H9 (cell line): ENCODE results near the gene CEP68. TPM values are rescaled to one million over a fixed set of nuclear protein-coding genes. Genes with fewer than 3 reads are reported as not detected.

Experiments used
- DNase-seq: peaks from one replicate; pipeline ENCODE4 v3.0.0-alpha.2; 2017
- H2AFZ ChIP-seq: one replicate; pipeline ENCODE4 v1.6.1; 2013; ENCODE audit warnings: mild to moderate bottlenecking, low read length, control low read depth, moderate library complexity
- H2AK5ac ChIP-seq: 2 replicates; pipeline ENCODE4 v1.6.1; 2013; ENCODE audit warnings: low read length, control low read depth, mixed read lengths; ENCODE audit not compliant: insufficient read length
- H2BK120ac ChIP-seq: one replicate; pipeline ENCODE4 v1.6.1; 2013; ENCODE audit warnings: low read depth, mild to moderate bottlenecking, low read length, control low read depth, inconsistent platforms; ENCODE audit not compliant: poor library complexity, severe bottlenecking
- H2BK12ac ChIP-seq: 2 replicates; pipeline ENCODE4 v1.6.1; 2013; ENCODE audit warnings: low read length, control low read depth, mixed read lengths, low read depth; ENCODE audit not compliant: insufficient read length
- H2BK15ac ChIP-seq: 2 replicates; pipeline ENCODE4 v1.6.1; 2013; ENCODE audit warnings: low read depth, low read length, control low read depth
- H2BK20ac ChIP-seq: one replicate; pipeline ENCODE4 v1.6.1; 2013; ENCODE audit warnings: low read depth, mild to moderate bottlenecking, low read length, control low read depth, inconsistent platforms; ENCODE audit not compliant: poor library complexity, severe bottlenecking
- H2BK5ac ChIP-seq: 2 replicates; pipeline ENCODE4 v1.6.1; 2013; ENCODE audit warnings: low read length, control low read depth, mixed read lengths; ENCODE audit not compliant: insufficient read length
- H3K14ac ChIP-seq: 2 replicates; pipeline ENCODE4 v1.6.1; 2013; ENCODE audit warnings: low read length, control low read depth; ENCODE audit not compliant: insufficient read depth
- H3K18ac ChIP-seq: 2 replicates; pipeline ENCODE4 v1.6.1; 2013; ENCODE audit warnings: low read depth, mild to moderate bottlenecking, mixed read lengths, low read length, control low read depth; ENCODE audit not compliant: insufficient read length
- H3K23ac ChIP-seq: 2 replicates; pipeline ENCODE4 v1.6.1; 2013; ENCODE audit warnings: low read length, control low read depth, mixed read lengths, low read depth; ENCODE audit not compliant: insufficient read length
- H3K23me2 ChIP-seq: 2 replicates; pipeline ENCODE4 v1.6.1; 2013; ENCODE audit warnings: low read depth, mild to moderate bottlenecking, mixed read lengths, low read length, control low read depth; ENCODE audit not compliant: insufficient read length, poor library complexity, severe bottlenecking
- H3K27ac ChIP-seq: 2 replicates; pipeline ENCODE4 v1.5.1; 2013; ENCODE audit warnings: low read length, control low read depth, mixed read lengths, low read depth; ENCODE audit not compliant: insufficient read length
- H3K27me3 ChIP-seq: 2 replicates; pipeline ENCODE4 v1.6.1; 2013; ENCODE audit warnings: low read length, control low read depth, inconsistent platforms; ENCODE audit not compliant: insufficient read depth
- H3K4ac ChIP-seq: 2 replicates; pipeline ENCODE4 v1.6.1; 2013; ENCODE audit warnings: low read depth, mild to moderate bottlenecking, control low read depth, inconsistent platforms, low read length, moderate library complexity
- H3K4me1 ChIP-seq: 2 replicates; pipeline ENCODE4 v1.6.1; 2013; ENCODE audit warnings: low read length, control low read depth, inconsistent platforms; ENCODE audit not compliant: insufficient read depth
- H3K4me2 ChIP-seq: 2 replicates; pipeline ENCODE4 v1.6.1; 2013; ENCODE audit warnings: low read length, control low read depth, mixed read lengths; ENCODE audit not compliant: insufficient read length, insufficient read depth
- H3K56ac ChIP-seq: 2 replicates; pipeline ENCODE4 v1.6.1; 2013; ENCODE audit warnings: low read depth, mild to moderate bottlenecking, mixed read lengths, low read length, control low read depth; ENCODE audit not compliant: insufficient read length
- H3K79me1 ChIP-seq: 2 replicates; pipeline ENCODE4 v1.6.1; 2013; ENCODE audit warnings: low read depth, mild to moderate bottlenecking, moderate library complexity, low read length, control low read depth, inconsistent platforms; ENCODE audit not compliant: insufficient read depth, poor library complexity, severe bottlenecking
- H3K79me2 ChIP-seq: 2 replicates; pipeline ENCODE4 v1.6.1; 2013; ENCODE audit warnings: low read length, control low read depth, inconsistent platforms; ENCODE audit not compliant: insufficient read depth
- H3K9ac ChIP-seq: 2 replicates; pipeline ENCODE4 v1.6.1; 2013; ENCODE audit warnings: low read length, control low read depth, mixed read lengths; ENCODE audit not compliant: insufficient read length; ENCODE audit errors: extremely low read depth
- H3K9me3 ChIP-seq: one replicate; pipeline ENCODE4 v1.6.1; 2013; ENCODE audit warnings: low read depth, low read length, inconsistent platforms; ENCODE audit not compliant: control insufficient read depth
- H3T11ph ChIP-seq: one replicate; pipeline ENCODE4 v1.6.1; 2013; ENCODE audit warnings: mild to moderate bottlenecking, low read length, control low read depth, inconsistent platforms
- H4K20me1 ChIP-seq: one replicate; pipeline ENCODE4 v1.6.1; 2013; ENCODE audit not compliant: control insufficient read depth, insufficient read length, insufficient read depth
- H4K5ac ChIP-seq: 2 replicates; pipeline ENCODE4 v1.6.1; 2013; ENCODE audit warnings: low read depth, mild to moderate bottlenecking, mixed read lengths, low read length, control low read depth; ENCODE audit not compliant: insufficient read length
- H4K8ac ChIP-seq: replicated peaks from 2 replicates; pipeline ENCODE4 v1.6.1; 2013; ENCODE audit warnings: low read length, control low read depth, mixed read lengths, low read depth; ENCODE audit not compliant: insufficient read length
- H4K91ac ChIP-seq: 2 replicates; pipeline ENCODE4 v1.6.1; 2013; ENCODE audit warnings: low read depth, mild to moderate bottlenecking, moderate library complexity, mixed read lengths, low read length, control low read depth; ENCODE audit not compliant: insufficient read length
- H3K27ac Mint-ChIP-seq, 3 experiments: 2 replicates in 2 of 3; 3 replicates in 1 of 3; pipeline ENCODE4 v1.8.0; 2020 to 2021; ENCODE audit warnings: mixed read lengths in 3 of 3, mild to moderate bottlenecking in 1 of 3, moderate library complexity in 1 of 3
- H3K27me3 Mint-ChIP-seq: 2 replicates; pipeline ENCODE4 v1.8.0; 2021; ENCODE audit warnings: low read depth, mild to moderate bottlenecking, moderate library complexity, mixed read lengths
- H3K36me3 Mint-ChIP-seq, 3 experiments: 2 replicates in 2 of 3; 3 replicates in 1 of 3; pipeline ENCODE4 v1.8.0; 2020 to 2021; ENCODE audit warnings: low read depth in 3 of 3, mixed read lengths in 3 of 3; ENCODE audit not compliant: insufficient read depth in 1 of 3
- H3K4me1 Mint-ChIP-seq, 2 experiments: 2 replicates each; pipeline ENCODE4 v1.8.0; 2020; ENCODE audit warnings: mixed read lengths in 2 of 2
- H3K4me3 Mint-ChIP-seq, 2 experiments: 2 replicates in 1 of 2; 3 replicates in 1 of 2; pipeline ENCODE4 v1.8.0; 2020 to 2021; ENCODE audit warnings: mild to moderate bottlenecking in 2 of 2, mixed read lengths in 2 of 2, moderate library complexity in 1 of 2
- H3K9me3 Mint-ChIP-seq, 2 experiments: 2 replicates in 1 of 2; 3 replicates in 1 of 2; pipeline ENCODE4 v1.8.0; 2020; ENCODE audit warnings: mild to moderate bottlenecking in 2 of 2, mixed read lengths in 2 of 2, moderate library complexity in 1 of 2
- WGBS: extraction: QIAGEN DNeasy Blood & Tissue Kit; methylation state at CpG from one replicate; pipeline ENCODE4 v1.1.7; 2013; ENCODE audit warnings: missing lambda C conversion rate, low lambda C conversion rate, mixed read lengths; ENCODE audit not compliant: insufficient read length; ENCODE audit errors: extremely low coverage; 5-methylcytosine and 5-hydroxymethylcytosine counted together
- total RNA-seq: library from RNA; stranded (reverse); gene quantifications from 2 replicates; pipeline ENCODE4 v1.2.1, GENCODE V29; 2021
- TF ChIP-seq, protein P1 (sequence below): fragments of 200-600 bp; sonication (generic); conservative IDR thresholded peaks from 3 replicates; pipeline ENCODE4 v1.8.0; 2021; ENCODE audit warnings: antibody characterized with exemption, mild to moderate bottlenecking

CEP68 gene
- total RNA-seq, 1 experiment from 2014 or later = 20.2 TPM

- Histone ChIP-seq H2BK15ac (no peak overlapping the region), H2BK12ac (no peak overlapping the region), H3T11ph (no peak overlapping the region), H3K4me1 (peaks cover 5% of the 10 kb centered on the region; the same call in 1 of the 2 replicates), H3K4me2 (no peak overlapping the region), H3K14ac (no peak overlapping the region), H4K91ac (no peak overlapping the region), H3K23me2 (no peaks in the 10 kb centered on the region), H3K23ac (no peak overlapping the region), H3K27me3 (no peaks in the 10 kb centered on the region), H3K18ac (no peak overlapping the region), H2BK5ac (no peak overlapping the region), H2BK20ac (no peak overlapping the region), H2AK5ac (no peak overlapping the region), H2BK120ac (no peak overlapping the region), H2AFZ (no peak overlapping the region), H4K5ac (no peak overlapping the region), H4K8ac (no peak overlapping the region), H3K79me1 (no peaks in the 10 kb centered on the region), H3K79me2 (peaks cover 2% of the 10 kb centered on the region; the same call in 1 of the 2 replicates), H3K56ac (no peak overlapping the region), H3K9me3 (no peaks in the 10 kb centered on the region), H3K4ac (no peak overlapping the region), H4K20me1 (no peaks in the 10 kb centered on the region), H3K9ac (no peak overlapping the region), H3K27ac (no peak overlapping the region)
- Mint-ChIP-seq H3K36me3 (peaks cover 31 to 58% (median 51%) of the 10 kb centered on the region in 3 experiments; a peak in 6 of 7 replicates), H3K4me3 (no peak overlapping the region), H3K4me1 (peaks cover 16% of the 10 kb centered on the region in 2 experiments), H3K27me3 (no peaks in the 10 kb centered on the region), H3K9me3 (no peaks in the 10 kb centered on the region), H3K27ac (0 out of 7 replicates have a peak overlapping the region, but pooled peaks of 1 of the 3 experiments have one; percentile 38)
- TF ChIP-seq, protein P1, sequence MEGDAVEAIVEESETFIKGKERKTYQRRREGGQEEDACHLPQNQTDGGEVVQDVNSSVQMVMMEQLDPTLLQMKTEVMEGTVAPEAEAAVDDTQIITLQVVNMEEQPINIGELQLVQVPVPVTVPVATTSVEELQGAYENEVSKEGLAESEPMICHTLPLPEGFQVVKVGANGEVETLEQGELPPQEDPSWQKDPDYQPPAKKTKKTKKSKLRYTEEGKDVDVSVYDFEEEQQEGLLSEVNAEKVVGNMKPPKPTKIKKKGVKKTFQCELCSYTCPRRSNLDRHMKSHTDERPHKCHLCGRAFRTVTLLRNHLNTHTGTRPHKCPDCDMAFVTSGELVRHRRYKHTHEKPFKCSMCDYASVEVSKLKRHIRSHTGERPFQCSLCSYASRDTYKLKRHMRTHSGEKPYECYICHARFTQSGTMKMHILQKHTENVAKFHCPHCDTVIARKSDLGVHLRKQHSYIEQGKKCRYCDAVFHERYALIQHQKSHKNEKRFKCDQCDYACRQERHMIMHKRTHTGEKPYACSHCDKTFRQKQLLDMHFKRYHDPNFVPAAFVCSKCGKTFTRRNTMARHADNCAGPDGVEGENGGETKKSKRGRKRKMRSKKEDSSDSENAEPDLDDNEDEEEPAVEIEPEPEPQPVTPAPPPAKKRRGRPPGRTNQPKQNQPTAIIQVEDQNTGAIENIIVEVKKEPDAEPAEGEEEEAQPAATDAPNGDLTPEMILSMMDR = peak; percentile 52
- DNase-seq = peak; percentile 68
- WGBS = no CpG with 5 or more reads among the region's 14 CpGs
These were observed 15.4 kb downstream of the CEP68 start for GRCh38 chr2:65071499-65072180.
